GM19455 (cell line): ENCODE results near the gene NTMT2.
"Not testable (repeated sequence)": the region's sequence is repeated elsewhere in the genome, so short reads cannot be mapped to it uniquely, and the experiment has no call there.

Source experiments
- ATAC-seq: cut with Tn5 transposase; IDR thresholded peaks from one replicate; pipeline ENCODE4 v1.9.1; 2021; ENCODE audit not compliant: unreplicated experiment

The NTMT2 gene

GRCh38 chr1:170145770-170146676, at the start of gene NTMT2:
TSS of gene NTMT2 (plus strand) at chr1:170145959. CDS start at chr1:170146108, 149 bp downstream.
- ATAC-seq: no peak

DNA sequence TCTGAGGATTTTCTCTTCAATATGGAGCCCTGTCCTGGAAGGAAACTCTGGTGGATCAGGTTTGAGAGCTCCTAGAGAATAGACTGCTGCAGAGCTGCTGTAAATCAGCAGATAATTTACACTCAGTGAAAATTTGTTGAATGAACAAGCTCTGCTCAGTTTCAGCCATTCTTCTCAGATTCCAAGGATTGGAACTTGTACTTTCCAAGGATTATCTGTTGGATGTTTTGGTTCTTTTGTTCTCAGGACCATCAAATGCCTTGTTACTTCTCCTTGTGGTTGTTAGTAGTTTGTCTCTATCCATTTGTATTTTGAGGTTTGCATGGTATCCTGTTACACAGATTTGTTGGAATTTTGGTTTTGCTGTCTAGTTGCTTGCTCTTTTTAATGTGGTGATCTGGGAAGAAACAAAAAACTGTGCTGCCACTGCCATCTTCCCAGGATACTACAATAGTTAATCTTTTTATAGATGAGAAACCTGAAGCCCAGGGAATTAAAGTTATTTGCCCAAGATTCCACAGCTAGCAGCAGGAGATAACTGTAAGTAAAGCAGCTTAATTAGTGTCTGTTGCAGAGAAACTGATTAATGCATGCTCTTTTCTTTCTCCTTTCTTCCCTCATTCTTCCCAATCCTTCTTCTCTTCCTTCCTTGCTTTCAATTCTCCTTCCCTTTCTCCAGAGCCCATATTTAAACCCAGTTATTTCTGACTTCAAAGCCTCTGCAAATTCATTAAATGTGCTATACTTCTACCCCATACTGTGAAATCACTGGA, 49.6 kb upstream of the NTMT2 start:
- no peak for ATAC-seq

DNA sequence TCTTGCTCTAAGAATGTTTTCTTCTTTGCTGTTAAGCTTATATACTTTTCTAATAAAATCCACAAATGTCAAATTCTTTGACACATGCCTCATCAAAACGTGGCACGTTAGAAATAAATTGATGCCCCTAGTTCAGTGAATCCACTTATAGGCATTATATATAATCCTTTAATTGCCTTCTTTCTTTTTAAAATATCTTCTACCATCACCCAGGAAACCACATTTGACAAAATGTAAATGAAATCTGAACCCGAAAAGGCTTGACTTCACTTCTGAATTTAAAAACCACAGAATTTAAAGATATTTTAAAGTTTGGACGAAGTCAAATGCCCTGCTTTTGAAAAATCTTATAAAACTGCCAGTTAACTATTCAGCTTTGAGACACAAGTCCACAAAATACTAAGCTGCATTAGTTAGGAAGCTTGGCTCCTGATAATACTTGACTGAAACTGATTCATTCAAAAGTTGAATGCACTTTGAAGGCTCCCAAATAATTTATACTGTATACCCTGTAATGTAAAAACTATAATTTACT, 48.9 kb upstream of the NTMT2 start:
- no peak for ATAC-seq

DNA sequence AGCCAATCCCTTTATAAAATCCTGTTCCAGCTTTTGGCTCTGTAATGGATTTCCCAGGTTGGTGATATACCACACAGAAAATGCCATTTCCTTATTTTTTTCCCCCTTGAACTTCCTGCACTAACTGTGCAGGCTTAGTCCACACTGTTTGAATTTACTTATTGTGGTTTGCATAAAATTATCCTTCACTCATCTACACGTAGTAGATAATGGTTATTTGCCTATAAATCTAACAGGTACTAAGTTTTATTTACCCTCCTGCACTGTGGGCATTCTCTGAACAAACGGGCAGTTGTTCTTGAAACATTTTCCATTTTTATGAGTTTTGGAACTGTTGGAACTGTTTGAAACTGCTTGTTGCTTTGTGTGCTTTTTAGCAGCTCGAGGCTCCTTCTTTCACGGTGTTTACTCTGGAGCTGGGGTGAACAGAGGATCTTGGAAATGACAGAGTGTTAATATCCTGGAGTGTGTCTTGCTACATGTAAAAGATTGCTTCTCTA, 48.3 kb upstream of the NTMT2 start:
- ATAC-seq: no peak

GRCh38 chr1:170113140-170113539, 32.6 kb upstream of the NTMT2 start:
- ATAC-seq: not testable (repeated sequence)

GRCh38 chr1:170114906-170115305, 30.9 kb upstream of the NTMT2 start:
- ATAC-seq: no peak

- ATAC-seq: no peak
These were observed 23.4 kb upstream of the NTMT2 start for GRCh38 chr1:170122366-170122765.

- no peak for ATAC-seq
These were observed 20.5 kb upstream of the NTMT2 start for GRCh38 chr1:170125269-170125668.

GRCh38 chr1:170126696-170127095, 19.1 kb upstream of the NTMT2 start:
- ATAC-seq: peak; percentile 94

GRCh38 chr1:170131450-170131849, 14.3 kb upstream of the NTMT2 start:
- ATAC-seq: no peak

GRCh38 chr1:170131984-170132383, 13.8 kb upstream of the NTMT2 start:
- no peak for ATAC-seq

GRCh38 chr1:170133766-170134495, 11.8 kb upstream of the NTMT2 start:
- no peak for ATAC-seq

DNA sequence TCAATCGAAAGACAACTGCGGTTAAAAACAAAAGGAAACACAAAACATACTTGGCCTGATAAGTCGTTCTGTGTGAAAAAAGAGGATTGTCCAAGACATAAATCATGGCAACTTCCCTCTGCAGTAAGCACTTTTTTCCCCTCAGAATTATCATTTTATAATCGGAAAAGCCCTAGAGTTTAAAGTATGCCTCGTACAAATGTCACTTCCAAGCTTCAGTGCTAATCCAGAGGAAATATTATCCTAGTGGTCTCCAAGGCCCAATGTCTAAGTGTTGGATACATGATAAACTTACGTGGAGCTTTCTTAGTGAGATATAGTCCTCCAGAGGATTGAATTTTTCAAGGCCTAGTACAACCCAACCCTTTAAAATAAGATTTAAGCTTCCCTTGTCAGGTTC, 11.2 kb upstream of the NTMT2 start:
- ATAC-seq: no peak

DNA sequence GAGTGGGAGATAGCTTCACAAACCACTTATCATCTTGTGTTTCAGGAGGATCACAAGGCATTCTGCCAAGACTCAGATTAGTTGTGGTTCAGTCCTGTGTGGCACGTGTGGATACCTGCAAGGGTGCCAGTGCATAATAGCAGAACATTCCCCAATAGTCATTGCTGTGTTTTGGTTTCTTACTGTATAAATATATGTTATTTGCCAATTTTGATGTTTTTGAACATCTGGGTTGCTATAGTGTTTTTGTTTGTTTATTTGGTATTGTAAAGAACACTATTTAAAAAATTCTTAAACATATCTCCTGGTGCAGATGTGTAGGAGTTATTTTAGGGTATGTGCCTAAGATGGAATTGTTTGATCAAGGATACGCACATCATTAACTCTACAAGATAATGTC, 5.4 kb upstream of the NTMT2 start:
- ATAC-seq: no peak

- ATAC-seq: no peak
These were observed 698 bp upstream of the NTMT2 start for GRCh38 chr1:170145061-170145460.

DNA sequence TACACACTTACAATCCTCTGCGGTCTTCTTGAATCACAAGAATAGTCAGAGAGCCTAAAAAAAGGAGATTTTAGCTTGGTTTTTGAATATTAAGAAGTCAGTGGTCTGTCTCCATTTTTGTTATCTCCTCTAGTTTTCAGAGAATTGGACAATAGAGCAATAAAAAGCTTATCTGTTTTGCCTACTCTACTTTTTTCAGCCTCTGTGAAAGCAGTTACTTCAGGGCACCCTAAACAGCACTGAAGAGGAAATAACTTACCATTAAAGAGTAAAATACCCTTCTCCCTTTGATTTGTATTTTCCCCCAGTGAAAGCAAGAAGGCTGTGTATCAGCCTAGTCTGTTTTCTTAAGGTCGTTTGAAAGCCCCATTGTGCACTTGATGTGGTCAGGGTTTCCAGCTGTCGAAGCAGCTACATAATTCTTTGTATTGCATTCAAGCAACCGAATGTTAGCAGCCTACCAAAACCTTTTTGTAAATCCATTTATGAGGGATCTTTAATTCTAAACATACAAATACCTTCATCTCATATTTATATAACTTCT, 1.0 kb downstream of the NTMT2 start:
- no peak for ATAC-seq

DNA sequence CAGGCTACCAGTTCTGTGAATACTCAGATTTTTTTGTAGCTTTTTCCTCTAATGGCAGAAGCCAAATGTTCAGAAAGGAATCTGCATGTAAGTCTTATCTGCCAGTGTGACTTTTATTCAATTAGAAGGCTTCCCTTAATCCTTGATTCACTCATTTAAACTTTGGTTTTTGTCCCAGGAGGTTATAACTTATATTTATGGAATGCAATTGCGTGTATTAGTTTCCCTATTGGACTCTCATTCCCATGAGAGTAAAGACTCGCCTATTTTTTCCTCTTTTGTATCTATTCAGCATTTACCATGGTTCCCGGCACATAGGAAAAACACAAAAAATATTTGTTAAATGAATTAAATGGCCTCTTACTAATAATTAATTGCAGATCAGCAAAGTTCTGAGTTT, 3.5 kb downstream of the NTMT2 start:
- no peak for ATAC-seq

DNA sequence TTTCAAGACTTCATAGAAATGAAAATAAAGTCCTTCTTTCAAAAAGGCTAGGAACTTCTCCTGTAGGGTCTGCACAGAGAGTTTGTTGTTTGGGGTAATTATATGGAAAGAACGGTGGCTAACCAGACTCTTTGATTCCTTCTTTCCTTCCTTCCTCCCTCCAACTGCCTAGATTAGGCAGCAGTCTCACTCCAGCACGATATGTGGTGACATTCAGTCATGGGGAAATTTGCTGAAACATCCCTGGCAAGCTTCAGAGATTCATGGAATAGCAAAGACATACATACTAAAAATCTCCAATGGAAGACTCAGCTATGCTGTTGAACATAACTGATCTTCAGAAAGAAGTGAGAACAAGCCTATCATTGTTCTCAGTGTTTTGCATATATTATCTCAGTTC, 4.3 kb downstream of the NTMT2 start:
- ATAC-seq: no peak

GRCh38 chr1:170150921-170151320, 5.2 kb downstream of the NTMT2 start:
- ATAC-seq: no peak

DNA sequence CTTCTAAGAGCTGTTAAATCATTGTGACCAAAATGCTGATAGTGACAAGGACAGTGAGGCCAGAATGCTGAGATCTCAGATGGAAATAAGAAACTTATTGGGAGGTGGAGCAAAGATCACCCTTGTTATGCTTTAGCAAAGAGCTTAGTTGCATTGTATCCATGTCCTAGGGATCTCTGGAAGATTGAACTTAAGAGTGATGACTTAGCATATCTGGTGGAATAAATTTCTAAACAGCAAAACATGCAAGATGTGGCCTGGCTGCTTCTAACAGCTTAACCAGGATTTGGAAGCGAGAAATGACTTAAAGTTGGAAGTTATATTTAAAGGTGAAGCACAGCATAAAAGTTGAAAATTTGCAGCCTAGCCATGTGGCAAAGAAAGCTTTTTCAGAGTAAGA, 7.7 kb downstream of the NTMT2 start:
- ATAC-seq: no peak

DNA sequence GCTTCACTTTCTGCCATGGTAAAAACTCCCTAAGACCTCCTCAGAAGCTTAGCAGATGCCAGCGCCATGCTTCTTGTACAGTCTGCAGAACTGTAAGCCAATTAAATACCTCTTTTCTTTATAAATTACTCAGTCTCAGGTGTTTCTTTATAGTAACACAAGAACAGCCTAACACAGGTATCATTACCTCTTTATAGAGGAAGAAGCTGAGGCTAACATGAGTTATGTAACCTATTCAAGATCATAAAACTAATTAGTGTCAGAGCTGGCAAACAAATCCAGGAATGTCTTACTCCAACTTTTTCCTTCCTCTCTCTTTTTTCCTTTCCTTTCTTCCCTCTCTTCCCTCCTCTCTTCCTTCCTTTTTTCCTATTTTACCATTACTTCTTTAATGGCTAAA, 9.3 kb downstream of the NTMT2 start:
- ATAC-seq: no peak
